Upper lobe of left lung (tissue), 4 donors: Measurements from ENCODE around the gene CALR3.

Experiments
- CTCF ChIP-seq, 6 experiments: fragments of 450-650 bp in 4 of 6; fragments of 200-600 bp in 2 of 6; sonication (generic) in 2 of 6; IDR thresholded peaks; one replicate each; pipeline ENCODE4 v1.5.1; 2016 to 2019; ENCODE audit warnings: antibody characterized with exemption in 6 of 6
- POLR2AphosphoS5 ChIP-seq, 2 donors: sonication (generic); formaldehyde crosslinking; IDR thresholded peaks; one replicate each; pipeline ENCODE4 v1.5.1; 2017; ENCODE audit warnings: antibody characterized with exemption in 2 of 2

- no peak for TF ChIP-seq POLR2AphosphoS5 (IDR thresholded peaks at IDR 0.05)
- TF ChIP-seq CTCF (IDR thresholded peaks at IDR 0.05), result no peak
Measured at GRCh38 chr19:16455489-16455888, 40.5 kb downstream of the CALR3 start.
